ENCODE results near the gene LANCL3. TPM values are rescaled to one million over a fixed set of nuclear protein-coding genes. Genes with fewer than 3 reads are reported as not detected.
"Not testable (repeated sequence)": the region's sequence is repeated elsewhere in the genome, so short reads cannot be mapped to it uniquely, and the experiment has no call there.

The LANCL3 gene
- 1 to 10 TPM; 1.9 to 6.6 (median 3.3) TPM for total RNA-seq

DNA sequence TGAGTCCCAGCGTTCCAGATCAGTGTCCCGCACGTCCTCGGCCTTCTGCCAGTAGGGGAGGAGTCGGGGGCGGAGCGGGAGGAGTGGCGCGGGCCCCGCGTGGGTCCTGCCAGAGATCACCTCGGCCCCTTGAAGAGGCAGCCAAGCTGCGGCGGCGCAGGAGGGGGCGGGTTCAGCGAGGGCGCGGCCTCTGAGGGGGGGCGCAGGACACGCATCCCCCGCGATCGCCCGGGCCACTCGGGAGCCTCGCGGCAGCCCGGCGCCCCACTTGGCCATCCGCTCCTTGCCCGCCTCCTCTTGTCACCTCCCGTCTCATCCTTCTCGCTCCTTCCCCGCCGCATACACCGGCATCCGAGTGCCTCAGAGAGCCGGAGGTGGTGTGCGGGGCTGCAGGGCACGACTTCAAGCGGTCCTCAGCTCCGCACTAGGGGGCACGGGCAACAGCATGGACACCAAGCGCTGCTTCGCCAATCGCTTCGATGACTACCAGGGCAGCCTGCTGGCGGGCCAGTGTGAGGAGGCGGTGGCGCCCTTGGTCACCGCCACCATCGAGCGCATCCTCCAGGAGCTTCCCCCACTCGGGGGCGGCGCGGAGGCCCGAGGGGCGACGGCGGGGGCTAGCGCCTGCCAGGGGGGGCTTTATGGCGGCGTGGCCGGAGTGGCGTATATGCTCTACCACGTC, at the start of gene LANCL3:
LANCL3 (plus strand) TSS at position 236 of the 682 bp plus-strand sequence; CDS start at position 446, 210 bp downstream.
- WGBS, 2 donors = 60% methylated on average over 1 of the region's 68 CpGs; no CpG with 5 or more reads in 1 of the 2 donors
- intact Hi-C loops (cut with DNase I) = not testable (repeated sequence)

GRCh38 chrX:37523673-37524072, 47.8 kb upstream of the LANCL3 start:
- H3K4me3 ChIP-seq; H3K9me3 ChIP-seq; H3K36me3 ChIP-seq; intact Hi-C loops (cut with DNase I); H3K27me3 ChIP-seq; H3K4me1 ChIP-seq; DNase-seq; H3K27ac ChIP-seq: not testable (repeated sequence)
- WGBS, 2 donors = 43 to 44% methylated on average over 2 to 3 of the region's 3 CpGs

More for the DNA sequence above, at the start of gene LANCL3:
- Histone ChIP-seq H3K4me3 (peak within 1 kb of the TSS; percentile 26 to 60 (median 46)), H3K4me1 (peaks cover 0 to 14% (median 0%) of the 10 kb centered on the region in 3 donors), H3K27ac (peak within 1 kb of the TSS in 2 of 4 donors; percentile 62 to 66)
- not testable (repeated sequence) for H3K36me3 ChIP-seq, H3K27me3 ChIP-seq, H3K9me3 ChIP-seq, DNase-seq

GRCh38 chrX:37541991-37542390, 29.5 kb upstream of the LANCL3 start:
- intact Hi-C loops (cut with DNase I) = no loop called here
- Histone ChIP-seq H3K9me3 (no peaks in the 10 kb centered on the region), H3K4me1 (no peaks in the 10 kb centered on the region), H3K27ac (no peak overlapping the region), H3K4me3 (no peak overlapping the region), H3K36me3 (no peaks in the 10 kb centered on the region), H3K27me3 (no peaks in the 10 kb centered on the region)
- 89% methylated on average over 8 of the region's 11 CpGs; no CpG with 5 or more reads in 1 of the 2 donors for WGBS, 2 donors
- no peak for DNase-seq
- TF ChIP-seq POLR2A (IDR thresholded peaks at IDR 0.05) = no peak
- no peak for TF ChIP-seq CTCF (IDR thresholded peaks at IDR 0.05)

- H3K27ac ChIP-seq = no peak overlapping the region
- no peaks in the 10 kb centered on the region for H3K9me3 ChIP-seq
- no peaks in the 10 kb centered on the region for H3K27me3 ChIP-seq
- H3K36me3 ChIP-seq = no peaks in the 10 kb centered on the region
- H3K4me1 ChIP-seq = no peaks in the 10 kb centered on the region
- intact Hi-C loops (cut with DNase I) = no loop called here
- DNase-seq = no peak
- no peak overlapping the region for H3K4me3 ChIP-seq
- TF ChIP-seq CTCF (IDR thresholded peaks at IDR 0.05) (no peak), POLR2A (IDR thresholded peaks at IDR 0.05) (no peak)
- no CpG with 5 or more reads among the region's 15 CpGs for WGBS, 2 donors
Measured at GRCh38 chrX:37542791-37543190, 28.7 kb upstream of the LANCL3 start.

DNA sequence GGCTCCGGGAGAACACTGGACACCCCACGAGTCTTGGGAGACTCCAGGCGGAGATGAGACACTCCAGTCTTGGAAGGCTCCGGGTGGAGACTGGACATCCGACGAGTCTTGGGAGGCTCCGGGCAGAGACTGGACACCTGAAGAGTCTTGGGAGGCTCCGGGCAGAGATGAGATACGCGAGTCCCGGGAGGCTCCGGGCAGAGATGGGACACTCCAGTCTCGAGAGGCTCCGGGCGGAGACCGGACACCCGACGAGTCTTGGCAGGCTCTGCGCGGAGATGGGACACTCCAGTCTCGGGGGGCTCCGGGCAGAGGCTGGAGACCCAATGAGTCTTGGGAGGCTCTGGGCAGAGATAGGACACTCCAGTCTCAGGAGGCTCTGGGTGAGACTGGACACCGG, 28.1 kb upstream of the LANCL3 start:
- 75% methylated on average over 9 of the region's 23 CpGs; no CpG with 5 or more reads in 1 of the 2 donors for WGBS, 2 donors
- no peaks in the 10 kb centered on the region for H3K9me3 ChIP-seq
- TF ChIP-seq POLR2A (IDR thresholded peaks at IDR 0.05) (no peak), CTCF (IDR thresholded peaks at IDR 0.05) (no peak)
- no peak overlapping the region for H3K27ac ChIP-seq
- no peak overlapping the region for H3K4me3 ChIP-seq
- H3K36me3 ChIP-seq = no peaks in the 10 kb centered on the region
- intact Hi-C loops (cut with DNase I) = no loop called here
- H3K27me3 ChIP-seq = no peaks in the 10 kb centered on the region
- H3K4me1 ChIP-seq = no peaks in the 10 kb centered on the region
- DNase-seq = no peak

DNA sequence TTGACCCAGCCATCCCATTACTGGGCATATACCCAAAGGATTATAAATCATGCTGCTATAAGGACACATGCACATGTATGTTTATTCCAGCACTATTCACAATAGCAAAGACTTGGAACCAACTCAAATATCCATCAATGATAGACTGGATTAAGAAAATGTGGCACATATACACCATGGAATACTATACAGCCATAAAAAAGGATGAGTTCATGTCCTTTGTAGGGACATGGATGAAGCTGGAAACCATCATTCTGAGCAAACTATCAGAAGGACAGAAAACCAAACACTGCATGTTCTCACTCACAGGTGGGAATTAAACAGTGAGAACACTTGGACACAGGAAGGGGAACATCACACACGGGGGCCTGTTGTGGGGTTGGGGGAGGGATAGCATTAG, 26.9 kb upstream of the LANCL3 start:
- DNase-seq; H3K4me3 ChIP-seq; H3K9me3 ChIP-seq; H3K27ac ChIP-seq; H3K4me1 ChIP-seq; H3K36me3 ChIP-seq; intact Hi-C loops (cut with DNase I); H3K27me3 ChIP-seq: not testable (repeated sequence)
- WGBS, 2 donors = 75 to 100% methylated on average over 1 of the region's 1 CpG

GRCh38 chrX:37545066-37545465, 26.4 kb upstream of the LANCL3 start:
- Histone ChIP-seq H3K4me3 (no peak overlapping the region), H3K27ac (no peak overlapping the region), H3K36me3 (no peaks in the 10 kb centered on the region), H3K9me3 (no peaks in the 10 kb centered on the region), H3K4me1 (no peaks in the 10 kb centered on the region), H3K27me3 (no peaks in the 10 kb centered on the region)
- DNase-seq = no peak
- intact Hi-C loops (cut with DNase I) = no loop called here
- TF ChIP-seq CTCF (IDR thresholded peaks at IDR 0.05) (no peak), POLR2A (IDR thresholded peaks at IDR 0.05) (no peak)
- 94 to 100% methylated on average over 6 to 22 of the region's 25 CpGs for WGBS, 2 donors

DNA sequence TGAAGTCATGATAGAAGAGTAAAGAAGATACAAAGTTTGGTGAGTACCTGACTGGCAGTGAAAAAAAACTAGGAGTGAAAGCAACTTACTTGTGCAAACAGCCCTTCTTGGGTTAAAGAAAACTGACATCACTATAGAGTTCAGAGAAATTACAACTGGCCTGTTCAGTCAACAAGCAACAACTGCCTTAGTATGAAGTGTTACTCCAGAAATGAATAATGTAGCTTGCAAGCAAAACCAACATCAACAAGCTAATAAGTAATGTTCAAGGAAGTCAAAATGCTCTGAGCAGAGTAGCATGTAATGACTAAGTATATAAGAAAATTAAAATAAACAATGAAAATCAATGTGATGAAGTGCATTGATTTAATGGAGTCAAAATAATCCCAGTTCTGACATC, 21.8 kb upstream of the LANCL3 start:
- H3K4me1 ChIP-seq; DNase-seq; H3K27ac ChIP-seq; intact Hi-C loops (cut with DNase I); H3K9me3 ChIP-seq; H3K27me3 ChIP-seq; H3K36me3 ChIP-seq; H3K4me3 ChIP-seq: not testable (repeated sequence)
